Hypothalamus (tissue), 51 donors: ENCODE measurements around the gene NIPSNAP2.
"Not testable (repeated sequence)": the region's sequence is repeated elsewhere in the genome, so short reads cannot be mapped to it uniquely, and the experiment has no call there.

ENCODE experiments used
- DNase-seq, 51 donors: peaks; one replicate each; lab custom pipeline; 2025; lab: John Stamatoyannopoulos, UW

Gene NIPSNAP2

GRCh38 chr7:55973747-55974250 lies 9.4 kb downstream of the NIPSNAP2 start:
- no peak for DNase-seq

GRCh38 chr7:55975988-55976633 lies 11.7 kb downstream of the NIPSNAP2 start:
- DNase-seq = peak in 1 of 51 donors; percentile 4

GRCh38 chr7:55977831-55978230 lies 13.4 kb downstream of the NIPSNAP2 start:
- DNase-seq = peak in 7 of 51 donors; percentile 2 to 27 (median 8)

- DNase-seq = no peak
These were observed 15.9 kb downstream of the NIPSNAP2 start for GRCh38 chr7:55980266-55980665.

- DNase-seq = no peak
These were observed 19.2 kb downstream of the NIPSNAP2 start for GRCh38 chr7:55983537-55983936.

- no peak for DNase-seq
These were observed 28.0 kb downstream of the NIPSNAP2 start for GRCh38 chr7:55992346-55992745.

GRCh38 chr7:55996856-55997500 lies 32.6 kb downstream of the NIPSNAP2 start:
- no peak for DNase-seq

- DNase-seq = no peak
These were observed 39.4 kb downstream of the NIPSNAP2 start for GRCh38 chr7:56003749-56004148.

- no peak for DNase-seq
These were observed 42.8 kb downstream of the NIPSNAP2 start for GRCh38 chr7:56007167-56007652.

- DNase-seq = peak in 35 of 51 donors; percentile 2 to 55 (median 18)
These were observed 43.5 kb downstream of the NIPSNAP2 start for GRCh38 chr7:56007891-56008290.

GRCh38 chr7:56009695-56010094 lies 45.3 kb downstream of the NIPSNAP2 start:
- DNase-seq = peak in 49 of 51 donors; percentile 2 to 84 (median 39)

- DNase-seq = not testable (repeated sequence)
These were observed 52.6 kb downstream of the NIPSNAP2 start for GRCh38 chr7:56017015-56017414.

- no peak for DNase-seq
These were observed 55.1 kb downstream of the NIPSNAP2 start for GRCh38 chr7:56019501-56019900.

- no peak for DNase-seq
These were observed 59.1 kb downstream of the NIPSNAP2 start for GRCh38 chr7:56023500-56023899.

- DNase-seq = no peak
These were observed 62.2 kb downstream of the NIPSNAP2 start for GRCh38 chr7:56026538-56026937.

GRCh38 chr7:56028942-56029630 lies 64.7 kb downstream of the NIPSNAP2 start:
- no peak for DNase-seq

- no peak for DNase-seq
These were observed 66.0 kb downstream of the NIPSNAP2 start for GRCh38 chr7:56030340-56030739.

GRCh38 chr7:56031556-56031955 lies 67.2 kb downstream of the NIPSNAP2 start:
- not testable (repeated sequence) for DNase-seq

GRCh38 chr7:56032578-56032977 lies 68.2 kb downstream of the NIPSNAP2 start:
- not testable (repeated sequence) for DNase-seq

- peak in 46 of 51 donors; percentile 3 to 64 (median 32) for DNase-seq
These were observed 69.5 kb downstream of the NIPSNAP2 start for GRCh38 chr7:56033671-56034432.

GRCh38 chr7:56040730-56041129 lies 76.3 kb downstream of the NIPSNAP2 start:
- no peak for DNase-seq
